Caco-2 (cell line): ENCODE results near the gene MAMDC2. TPM values are rescaled to one million over a fixed set of nuclear protein-coding genes. Genes with fewer than 3 reads are reported as not detected.

Experiments used
- BruUV-seq: library from RNA; stranded (reverse); fragments of 400-500 nt; replicated peaks from 2 replicates; lab custom pipeline; 2021; lab: Mats Ljungman, UMichigan
- CTCF ChIA-PET: fragments of 300-600 bp; sonication (Branson Sonifier 250); formaldehyde crosslinking; loops from one replicate; lab custom pipeline; 2022; ENCODE audit warnings: antibody characterized with exemption; lab: Charles Lee
- POLR2A ChIA-PET: fragments of 300-600 bp; sonication (Branson Sonifier 250); formaldehyde crosslinking; loops from one replicate; lab custom pipeline; 2022; ENCODE audit warnings: antibody characterized with exemption; lab: Charles Lee
- DNase-seq, 2 experiments: peaks; one replicate each; pipeline versions ENCODE4 v3.0.0 to v3.0.0-alpha.2; 2020 to 2022
- H3K27me3 ChIP-seq: replicated peaks from 2 replicates; pipeline ENCODE4 v1.6.0; 2011; ENCODE audit warnings: low read length; ENCODE audit not compliant: control insufficient read depth, insufficient read depth
- H3K36me3 ChIP-seq: 2 replicates; pipeline ENCODE4 v1.5.1; 2011; ENCODE audit warnings: low read length; ENCODE audit not compliant: control insufficient read depth, insufficient read depth
- H3K4me1 ChIP-seq: fragments of 250-450 bp; sonication (Bioruptor Pico); 2 replicates; pipeline ENCODE4 v1.5.1; 2020; ENCODE audit warnings: mild to moderate bottlenecking
- H3K4me3 ChIP-seq: 2 replicates; pipeline ENCODE4 v1.5.1; 2011; ENCODE audit warnings: low read depth, mild to moderate bottlenecking, control low read depth, low read length
- H3K9me3 ChIP-seq: fragments of 250-450 bp; sonication (Bioruptor Pico); 2 replicates; pipeline ENCODE4 v1.5.1; 2020; ENCODE audit warnings: mild to moderate bottlenecking, moderate library complexity
- H3K27ac Mint-ChIP-seq: one replicate; pipeline ENCODE4 v1.8.0; 2022; ENCODE audit warnings: mixed read lengths; ENCODE audit not compliant: unreplicated experiment
- H3K27me3 Mint-ChIP-seq: one replicate; pipeline ENCODE4 v1.8.0; 2022; ENCODE audit warnings: mixed read lengths; ENCODE audit not compliant: insufficient read depth, unreplicated experiment
- H3K36me3 Mint-ChIP-seq: one replicate; pipeline ENCODE4 v1.8.0; 2022; ENCODE audit warnings: mild to moderate bottlenecking, mixed read lengths; ENCODE audit not compliant: insufficient read depth, unreplicated experiment
- H3K4me1 Mint-ChIP-seq: one replicate; pipeline ENCODE4 v1.8.0; 2022; ENCODE audit warnings: low read depth, mixed read lengths; ENCODE audit not compliant: unreplicated experiment
- H3K4me3 Mint-ChIP-seq: one replicate; pipeline ENCODE4 v1.8.0; 2022; ENCODE audit warnings: mild to moderate bottlenecking, moderate library complexity, mixed read lengths; ENCODE audit not compliant: unreplicated experiment
- H3K9me3 Mint-ChIP-seq: one replicate; pipeline ENCODE4 v1.8.0; 2022; ENCODE audit warnings: mixed read lengths; ENCODE audit not compliant: unreplicated experiment
- CTCF ChIP-seq, 2 experiments: fragments of 200-600 bp in 1 of 2; IDR thresholded peaks; 1 replicate in 1 of 2; 2 replicates in 1 of 2; pipeline versions ENCODE4 v1.5.1 to v1.8.0; 2011 to 2022; ENCODE audit warnings: antibody characterized with exemption in 1 of 2, control low read depth in 1 of 2, inconsistent platforms in 1 of 2, low read depth in 1 of 2, low read length in 1 of 2, mild to moderate bottlenecking in 1 of 2, moderate library complexity in 1 of 2; ENCODE audit not compliant: insufficient read depth in 1 of 2, severe bottlenecking in 1 of 2, unreplicated experiment in 1 of 2
- intact Hi-C: fragments of 100-400 bp; cut with micrococcal nuclease; formaldehyde crosslinking; loops from one replicate; pipeline ENCODE4 v1.10.0; 2022; ENCODE audit not compliant: unreplicated experiment
- total RNA-seq: library from RNA; stranded (reverse); gene quantifications from 2 replicates; pipeline ENCODE4 v1.2.3, GENCODE V29; 2022

The MAMDC2 gene
- total RNA-seq, 1 experiment from 2014 or later, result not detected

- intact Hi-C loops, result no loop called here
- ChIA-PET POLR2A (no interaction called here), CTCF (no interaction called here)
- DNase-seq, result no peak
- Mint-ChIP-seq H3K27me3 (peaks cover 3% of the 10 kb centered on the region), H3K4me1 (no peaks in the 10 kb centered on the region), H3K36me3 (no peaks in the 10 kb centered on the region), H3K9me3 (no peaks in the 10 kb centered on the region), H3K27ac (no peak overlapping the region), H3K4me3 (no peak overlapping the region)
- TF ChIP-seq CTCF (IDR thresholded peaks at IDR 0.05; ENCODE audit: insufficient read depth in 1 of 2, low read depth in 1 of 2, low read length in 1 of 2, severe bottlenecking in 1 of 2, unreplicated experiment in 1 of 2), result no peak
- no peak overlapping the region for H3K4me3 ChIP-seq
- no peaks in the 10 kb centered on the region for H3K36me3 ChIP-seq
- BruUV-seq, result no TSS peak
- H3K9me3 ChIP-seq, result no peaks in the 10 kb centered on the region
- H3K4me1 ChIP-seq, result no peaks in the 10 kb centered on the region
- H3K27me3 ChIP-seq, result no peaks in the 10 kb centered on the region
Observed at GRCh38 chr9:70049236-70049635, 5.6 kb downstream of the MAMDC2 start.

- ChIA-PET POLR2A (no interaction called here), CTCF (no interaction called here)
- intact Hi-C loops, result no loop called here
Observed at GRCh38 chr9:70049672-70050271, 6.1 kb downstream of the MAMDC2 start.

GRCh38 chr9:70052768-70053167 is 9.1 kb downstream of the MAMDC2 start:
- H3K27me3 ChIP-seq, result no peaks in the 10 kb centered on the region
- POLR2A ChIA-PET, result no interaction called here
- DNase-seq, result no peak
- Mint-ChIP-seq H3K36me3 (no peaks in the 10 kb centered on the region), H3K4me3 (no peak overlapping the region), H3K27ac (no peak overlapping the region), H3K4me1 (no peaks in the 10 kb centered on the region), H3K9me3 (no peaks in the 10 kb centered on the region), H3K27me3 (peaks cover 4% of the 10 kb centered on the region)
- CTCF ChIA-PET, result no interaction called here
- H3K4me3 ChIP-seq, result no peak overlapping the region
- no peak for TF ChIP-seq CTCF (IDR thresholded peaks at IDR 0.05; ENCODE audit: insufficient read depth in 1 of 2, low read depth in 1 of 2, low read length in 1 of 2, severe bottlenecking in 1 of 2, unreplicated experiment in 1 of 2)
- H3K4me1 ChIP-seq, result no peaks in the 10 kb centered on the region
- H3K9me3 ChIP-seq, result no peaks in the 10 kb centered on the region
- no peaks in the 10 kb centered on the region for H3K36me3 ChIP-seq
- BruUV-seq, result no TSS peak
- intact Hi-C loops, result no loop called here

More at GRCh38 chr9:70049672-70050271, 6.1 kb downstream of the MAMDC2 start:
- H3K9me3 Mint-ChIP-seq, result no peaks in the 10 kb centered on the region
- peaks cover 4% of the 10 kb centered on the region for H3K27me3 Mint-ChIP-seq
- no peaks in the 10 kb centered on the region for H3K36me3 Mint-ChIP-seq
- no peaks in the 10 kb centered on the region for H3K9me3 ChIP-seq
- no peaks in the 10 kb centered on the region for H3K4me1 Mint-ChIP-seq
- no peaks in the 10 kb centered on the region for H3K4me1 ChIP-seq
- H3K4me3 Mint-ChIP-seq, result no peak overlapping the region
- H3K36me3 ChIP-seq, result no peaks in the 10 kb centered on the region
- no TSS peak for BruUV-seq
- H3K27me3 ChIP-seq, result no peaks in the 10 kb centered on the region
- H3K27ac Mint-ChIP-seq, result no peak overlapping the region
- DNase-seq, result no peak
- H3K4me3 ChIP-seq, result no peak overlapping the region
- TF ChIP-seq CTCF (IDR thresholded peaks at IDR 0.05; ENCODE audit: insufficient read depth in 1 of 2, low read depth in 1 of 2, low read length in 1 of 2, severe bottlenecking in 1 of 2, unreplicated experiment in 1 of 2), result no peak
